ENCODE results near the gene NHLRC4. TPM values are rescaled to one million over a fixed set of nuclear protein-coding genes. Genes with fewer than 3 reads are reported as not detected.

Gene NHLRC4
- total and polyA plus RNA-seq, 2 donors (not counting 1 experiment from before 2014, with no cell fraction given), result 0.66 to 3.3 TPM

GRCh38 chr16:519841-520687 is 46.7 kb upstream of the NHLRC4 start:
- H3K4me3 ChIP-seq (replicated peaks in 1 of 4; ENCODE audit: control extremely low read depth in 1 of 4, insufficient read depth in 1 of 4, low read depth in 3 of 4, low read length in 4 of 4), result no peak overlapping the region
- TF ChIP-seq CTCF (conservative IDR thresholded peaks at IDR 0.05 in 1 of 2, IDR thresholded peaks at IDR 0.05 in 1 of 2; ENCODE audit: low read depth in 1 of 2, low read length in 2 of 2), result no peak
- no peak for TF ChIP-seq EZH2 (IDR thresholded peaks at IDR 0.05; ENCODE audit: low read length, missing control alignments)
- DNase-seq (ENCODE audit: low read depth in 2 of 2), result no peak
- peaks cover 16% of the 10 kb centered on the region for H3K36me3 ChIP-seq (ENCODE audit: control insufficient read depth, insufficient read depth, low read length)
- H4K20me1 ChIP-seq (ENCODE audit: control insufficient read depth, extremely low read depth, insufficient read depth, low read length), result no peaks in the 10 kb centered on the region
- H3K27ac ChIP-seq (ENCODE audit: insufficient read depth, low read length), result no peak overlapping the region
- H3K9ac ChIP-seq (ENCODE audit: insufficient read depth, low read length), result no peak overlapping the region
- H3K27me3 ChIP-seq (ENCODE audit: control insufficient read depth, insufficient read depth, low read length), result no peaks in the 10 kb centered on the region
- H3K4me2 ChIP-seq (ENCODE audit: extremely low read depth, insufficient read depth, low read length), result no peak overlapping the region
- no peaks in the 10 kb centered on the region for H3K9me3 ChIP-seq (ENCODE audit: control insufficient read depth, insufficient read depth, low read depth, low read length)
- H3K79me2 ChIP-seq (ENCODE audit: control insufficient read depth, insufficient read depth, low read length), result no peaks in the 10 kb centered on the region
- no peak overlapping the region for H2AFZ ChIP-seq (ENCODE audit: low read length)
- peaks cover 2% of the 10 kb centered on the region for H3K4me1 ChIP-seq (ENCODE audit: control insufficient read depth, extremely low read depth, insufficient read depth, low read length)

- DNase-seq (ENCODE audit: low read depth in 2 of 2), result no peak
- Histone ChIP-seq H3K9ac (ENCODE audit: insufficient read depth, low read length) (no peak overlapping the region), H3K4me3 (replicated peaks in 1 of 4; ENCODE audit: control extremely low read depth in 1 of 4, insufficient read depth in 1 of 4, low read depth in 3 of 4, low read length in 4 of 4) (no peak overlapping the region), H3K27me3 (ENCODE audit: control insufficient read depth, insufficient read depth, low read length) (no peaks in the 10 kb centered on the region), H3K36me3 (ENCODE audit: control insufficient read depth, insufficient read depth, low read length) (peaks cover 14% of the 10 kb centered on the region), H3K4me2 (ENCODE audit: extremely low read depth, insufficient read depth, low read length) (no peak overlapping the region), H3K9me3 (ENCODE audit: control insufficient read depth, insufficient read depth, low read depth, low read length) (no peaks in the 10 kb centered on the region), H3K79me2 (ENCODE audit: control insufficient read depth, insufficient read depth, low read length) (peaks cover 1% of the 10 kb centered on the region), H2AFZ (ENCODE audit: low read length) (no peak overlapping the region), H3K27ac (ENCODE audit: insufficient read depth, low read length) (no peak overlapping the region), H4K20me1 (ENCODE audit: control insufficient read depth, extremely low read depth, insufficient read depth, low read length) (no peaks in the 10 kb centered on the region), H3K4me1 (ENCODE audit: control insufficient read depth, extremely low read depth, insufficient read depth, low read length) (peaks cover 8% of the 10 kb centered on the region)
- TF ChIP-seq EZH2 (IDR thresholded peaks at IDR 0.05; ENCODE audit: low read length, missing control alignments) (no peak), CTCF (conservative IDR thresholded peaks at IDR 0.05 in 1 of 2, IDR thresholded peaks at IDR 0.05 in 1 of 2; ENCODE audit: low read depth in 1 of 2, low read length in 2 of 2) (no peak)
Measured at GRCh38 chr16:520847-521246, 46.0 kb upstream of the NHLRC4 start.

GRCh38 chr16:521381-522210 is 45.2 kb upstream of the NHLRC4 start:
- DNase-seq (ENCODE audit: low read depth in 2 of 2), result no peak
- Histone ChIP-seq H3K4me2 (ENCODE audit: extremely low read depth, insufficient read depth, low read length) (no peak overlapping the region), H4K20me1 (ENCODE audit: control insufficient read depth, extremely low read depth, insufficient read depth, low read length) (no peaks in the 10 kb centered on the region), H3K4me3 (replicated peaks in 1 of 4; ENCODE audit: control extremely low read depth in 1 of 4, insufficient read depth in 1 of 4, low read depth in 3 of 4, low read length in 4 of 4) (no peak overlapping the region), H3K4me1 (ENCODE audit: control insufficient read depth, extremely low read depth, insufficient read depth, low read length) (peaks cover 14% of the 10 kb centered on the region), H3K36me3 (ENCODE audit: control insufficient read depth, insufficient read depth, low read length) (peaks cover 14% of the 10 kb centered on the region), H3K9me3 (ENCODE audit: control insufficient read depth, insufficient read depth, low read depth, low read length) (no peaks in the 10 kb centered on the region), H3K27ac (ENCODE audit: insufficient read depth, low read length) (no peak overlapping the region), H2AFZ (ENCODE audit: low read length) (no peak overlapping the region), H3K9ac (ENCODE audit: insufficient read depth, low read length) (no peak overlapping the region), H3K79me2 (ENCODE audit: control insufficient read depth, insufficient read depth, low read length) (peaks cover 9% of the 10 kb centered on the region), H3K27me3 (ENCODE audit: control insufficient read depth, insufficient read depth, low read length) (no peaks in the 10 kb centered on the region)
- TF ChIP-seq CTCF (conservative IDR thresholded peaks at IDR 0.05 in 1 of 2, IDR thresholded peaks at IDR 0.05 in 1 of 2; ENCODE audit: low read depth in 1 of 2, low read length in 2 of 2) (peak in 1 of 2 donors; percentile 24), EZH2 (IDR thresholded peaks at IDR 0.05; ENCODE audit: low read length, missing control alignments) (no peak)
